ENCODE measurements around the gene TOM1L2. TPM values are rescaled to one million over a fixed set of nuclear protein-coding genes. Genes with fewer than 3 reads are reported as not detected.

TOM1L2 gene
- total and polyA plus RNA-seq, 2 experiments from 2014 or later = 21.5 to 29.6 TPM

- Histone ChIP-seq H3K36me3 (replicated peaks; ENCODE audit: insufficient read depth, low read depth) (no peaks in the 10 kb centered on the region), H2AFZ (no peak overlapping the region), H3K27ac (peak overlapping the region; percentile 67), H3K79me2 (no peaks in the 10 kb centered on the region), H4K20me1 (ENCODE audit: insufficient read depth, poor library complexity, severe bottlenecking) (no peaks in the 10 kb centered on the region), H3K9me3 (ENCODE audit: low read depth) (no peaks in the 10 kb centered on the region), H3K4me2 (no peak overlapping the region), H3K4me1 (ENCODE audit: insufficient read depth) (no peaks in the 10 kb centered on the region), H3K4me3 (no peak overlapping the region), H3K27me3 (no peaks in the 10 kb centered on the region), H3K9me2 (replicated peaks; ENCODE audit: insufficient read depth) (no peaks in the 10 kb centered on the region)
- WGBS (ENCODE audit: low lambda C conversion rate, missing lambda C conversion rate) = 53% methylated on average over 18 of the region's 18 CpGs
- no peak for TF ChIP-seq EZH2phosphoT487 (IDR thresholded peaks at IDR 0.05; ENCODE audit: low read depth, severe bottlenecking, unreplicated experiment)
- TF ChIP-seq CTCF (IDR thresholded peaks at IDR 0.05; ENCODE audit: poor library complexity) = peak; percentile 29
- peak; percentile 46 for DNase-seq (ENCODE audit: low spot score)
Measured at GRCh38 chr17:17994271-17995069, 22.3 kb upstream of the TOM1L2 start.

- 98% methylated on average over 12 of the region's 12 CpGs for WGBS (ENCODE audit: low lambda C conversion rate, missing lambda C conversion rate)
- no peaks in the 10 kb centered on the region for H4K20me1 ChIP-seq (ENCODE audit: insufficient read depth, poor library complexity, severe bottlenecking)
- H3K4me2 ChIP-seq = no peak overlapping the region
- no peaks in the 10 kb centered on the region for H3K4me1 ChIP-seq (ENCODE audit: insufficient read depth)
- TF ChIP-seq CTCF (IDR thresholded peaks at IDR 0.05; ENCODE audit: poor library complexity) (no peak), EZH2 (IDR thresholded peaks at IDR 0.05; ENCODE audit: borderline replicate concordance) (no peak), EZH2phosphoT487 (IDR thresholded peaks at IDR 0.05; ENCODE audit: low read depth, severe bottlenecking, unreplicated experiment) (no peak)
- no peaks in the 10 kb centered on the region for H3K9me3 ChIP-seq (ENCODE audit: low read depth)
- no peaks in the 10 kb centered on the region for H3K79me2 ChIP-seq
- H3K4me3 ChIP-seq = no peak overlapping the region
- H3K36me3 ChIP-seq (replicated peaks; ENCODE audit: insufficient read depth, low read depth) = no peaks in the 10 kb centered on the region
- DNase-seq (ENCODE audit: low spot score) = no peak
- no peaks in the 10 kb centered on the region for H3K9me2 ChIP-seq (replicated peaks; ENCODE audit: insufficient read depth)
- no peaks in the 10 kb centered on the region for H3K27me3 ChIP-seq
- H2AFZ ChIP-seq = no peak overlapping the region
- H3K27ac ChIP-seq = no peak overlapping the region
Measured at GRCh38 chr17:17993852-17994251, 21.7 kb upstream of the TOM1L2 start.

GRCh38 chr17:17993366-17993765 lies 21.2 kb upstream of the TOM1L2 start:
- no peak overlapping the region for H2AFZ ChIP-seq
- no peak overlapping the region for H3K4me2 ChIP-seq
- no peak for DNase-seq (ENCODE audit: low spot score)
- no peaks in the 10 kb centered on the region for H3K79me2 ChIP-seq
- no peak overlapping the region for H3K27ac ChIP-seq
- H4K20me1 ChIP-seq (ENCODE audit: insufficient read depth, poor library complexity, severe bottlenecking) = no peaks in the 10 kb centered on the region
- H3K9me2 ChIP-seq (replicated peaks; ENCODE audit: insufficient read depth) = no peaks in the 10 kb centered on the region
- TF ChIP-seq EZH2 (IDR thresholded peaks at IDR 0.05; ENCODE audit: borderline replicate concordance) (no peak), EZH2phosphoT487 (IDR thresholded peaks at IDR 0.05; ENCODE audit: low read depth, severe bottlenecking, unreplicated experiment) (no peak), CTCF (IDR thresholded peaks at IDR 0.05; ENCODE audit: poor library complexity) (no peak)
- H3K9me3 ChIP-seq (ENCODE audit: low read depth) = no peaks in the 10 kb centered on the region
- H3K27me3 ChIP-seq = no peaks in the 10 kb centered on the region
- WGBS (ENCODE audit: low lambda C conversion rate, missing lambda C conversion rate) = 96% methylated on average over 2 of the region's 2 CpGs
- H3K36me3 ChIP-seq (replicated peaks; ENCODE audit: insufficient read depth, low read depth) = no peaks in the 10 kb centered on the region
- no peak overlapping the region for H3K4me3 ChIP-seq
- H3K4me1 ChIP-seq (ENCODE audit: insufficient read depth) = no peaks in the 10 kb centered on the region
